Tibial nerve (tissue), 4 donors: ENCODE data around the gene ZNF431. TPM values are rescaled to one million over a fixed set of nuclear protein-coding genes. Genes with fewer than 3 reads are reported as not detected.

Experiments used
- DNase-seq, 2 donors: peaks; one replicate each; pipeline ENCODE4 v3.0.0-alpha.2; 2019; ENCODE audit warnings: low spot score in 2 of 2
- H3K27ac ChIP-seq, 4 donors: fragments of 200-600 bp; sonication (generic) in 3 of 4; one replicate each; pipeline ENCODE4 v1.5.1; 2017 to 2019; ENCODE audit warnings: mild to moderate bottlenecking in 1 of 4
- H3K27me3 ChIP-seq, 2 donors: fragments of 200-600 bp; sonication (generic) in 1 of 2; one replicate each; pipeline versions ENCODE4 v1.5.1 to v1.6.0; 2017 to 2019
- H3K36me3 ChIP-seq, 3 donors: fragments of 200-600 bp; sonication (generic); one replicate each; pipeline ENCODE4 v1.5.1; 2018 to 2019
- H3K4me1 ChIP-seq, 4 donors: fragments of 200-600 bp; sonication (generic) in 3 of 4; one replicate each; pipeline ENCODE4 v1.5.1; 2017 to 2019
- H3K4me3 ChIP-seq, 4 donors: fragments of 200-600 bp; sonication (generic) in 3 of 4; one replicate each; pipeline ENCODE4 v1.5.1; 2017 to 2019; ENCODE audit warnings: mild to moderate bottlenecking in 1 of 4, moderate library complexity in 1 of 4
- H3K9me3 ChIP-seq, 4 donors: fragments of 200-600 bp; sonication (generic) in 3 of 4; one replicate each; pipeline ENCODE4 v1.5.1; 2017 to 2019
- EP300 ChIP-seq, 2 donors: sonication (generic); formaldehyde crosslinking; IDR thresholded peaks; one replicate each; pipeline ENCODE4 v1.6.1; 2017; ENCODE audit warnings: antibody characterized with exemption in 2 of 2, mild to moderate bottlenecking in 1 of 2
- POLR2A ChIP-seq, 2 donors: fragments of 450-650 bp; IDR thresholded peaks; one replicate each; pipeline ENCODE4 v1.6.1; 2017; ENCODE audit warnings: antibody characterized with exemption in 2 of 2, mild to moderate bottlenecking in 2 of 2, moderate library complexity in 2 of 2
- WGBS, 2 donors: methylation state at CpG; one replicate each; pipeline ENCODE4 v1.1.5; 2018; 5-methylcytosine and 5-hydroxymethylcytosine counted together
- total RNA-seq, 4 donors: library from RNA; depleted of rRNA; stranded (reverse); fragments of >200 nt; gene quantifications; one replicate each; pipeline ENCODE4 v1.1.0, GENCODE V29; 2016
- TF ChIP-seq, protein P1 (sequence below), 5 experiments: fragments of 200-600 bp in 3 of 5; fragments of 450-650 bp in 2 of 5; sonication (generic) in 3 of 5; IDR thresholded peaks; one replicate each; pipeline ENCODE4 v1.5.1; 2016 to 2019; ENCODE audit warnings: antibody characterized with exemption in 5 of 5, mild to moderate bottlenecking in 3 of 5, moderate library complexity in 2 of 5

The ZNF431 gene
- total RNA-seq, 4 donors from 2014 or later = 5.9 to 20.4 (median 15.6) TPM

DNA sequence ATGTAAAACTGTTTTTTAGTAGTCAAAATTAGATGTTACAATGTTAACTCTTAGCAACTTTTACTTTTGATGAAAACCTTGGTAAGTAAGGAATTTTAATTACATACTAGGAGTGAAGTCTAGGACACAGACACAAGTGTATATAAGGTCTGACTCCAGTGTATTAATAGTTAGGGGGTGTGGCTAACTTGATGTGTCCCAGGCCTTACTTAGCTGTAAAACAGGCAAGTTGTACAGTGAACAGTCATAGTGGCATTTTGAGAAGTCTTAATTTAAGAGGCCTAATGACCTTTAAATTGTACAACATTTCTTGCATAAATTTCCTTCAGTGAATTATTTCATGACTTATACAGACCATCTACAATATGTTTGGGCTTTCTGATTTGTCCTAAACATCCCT lies 6.8 kb downstream of the ZNF431 start:
- no peak for DNase-seq
- Histone ChIP-seq H3K4me1 (no peaks in the 10 kb centered on the region), H3K36me3 (peaks cover 0 to 98% (median 3%) of the 10 kb centered on the region in 3 donors), H3K27ac (no peak overlapping the region), H3K27me3 (no peaks in the 10 kb centered on the region), H3K4me3 (no peak overlapping the region), H3K9me3 (no peaks in the 10 kb centered on the region)
- TF ChIP-seq EP300 (IDR thresholded peaks at IDR 0.05) (no peak), POLR2A (IDR thresholded peaks at IDR 0.05) (no peak)
- TF ChIP-seq, protein P1, sequence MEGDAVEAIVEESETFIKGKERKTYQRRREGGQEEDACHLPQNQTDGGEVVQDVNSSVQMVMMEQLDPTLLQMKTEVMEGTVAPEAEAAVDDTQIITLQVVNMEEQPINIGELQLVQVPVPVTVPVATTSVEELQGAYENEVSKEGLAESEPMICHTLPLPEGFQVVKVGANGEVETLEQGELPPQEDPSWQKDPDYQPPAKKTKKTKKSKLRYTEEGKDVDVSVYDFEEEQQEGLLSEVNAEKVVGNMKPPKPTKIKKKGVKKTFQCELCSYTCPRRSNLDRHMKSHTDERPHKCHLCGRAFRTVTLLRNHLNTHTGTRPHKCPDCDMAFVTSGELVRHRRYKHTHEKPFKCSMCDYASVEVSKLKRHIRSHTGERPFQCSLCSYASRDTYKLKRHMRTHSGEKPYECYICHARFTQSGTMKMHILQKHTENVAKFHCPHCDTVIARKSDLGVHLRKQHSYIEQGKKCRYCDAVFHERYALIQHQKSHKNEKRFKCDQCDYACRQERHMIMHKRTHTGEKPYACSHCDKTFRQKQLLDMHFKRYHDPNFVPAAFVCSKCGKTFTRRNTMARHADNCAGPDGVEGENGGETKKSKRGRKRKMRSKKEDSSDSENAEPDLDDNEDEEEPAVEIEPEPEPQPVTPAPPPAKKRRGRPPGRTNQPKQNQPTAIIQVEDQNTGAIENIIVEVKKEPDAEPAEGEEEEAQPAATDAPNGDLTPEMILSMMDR (IDR thresholded peaks at IDR 0.05) = no peak

- TF ChIP-seq EP300 (IDR thresholded peaks at IDR 0.05) (no peak), POLR2A (IDR thresholded peaks at IDR 0.05) (no peak)
- TF ChIP-seq, protein P1 (IDR thresholded peaks at IDR 0.05) = no peak
- Histone ChIP-seq H3K27me3 (no peaks in the 10 kb centered on the region), H3K4me1 (no peaks in the 10 kb centered on the region), H3K27ac (no peak overlapping the region), H3K4me3 (no peak overlapping the region), H3K36me3 (peaks cover 0 to 90% (median 3%) of the 10 kb centered on the region in 3 donors), H3K9me3 (no peaks in the 10 kb centered on the region)
- WGBS, 2 donors = 98 to 99% methylated on average over 6 of the region's 6 CpGs
- DNase-seq = no peak
These were observed 8.0 kb downstream of the ZNF431 start for GRCh38 chr19:21149877-21150276.

DNA sequence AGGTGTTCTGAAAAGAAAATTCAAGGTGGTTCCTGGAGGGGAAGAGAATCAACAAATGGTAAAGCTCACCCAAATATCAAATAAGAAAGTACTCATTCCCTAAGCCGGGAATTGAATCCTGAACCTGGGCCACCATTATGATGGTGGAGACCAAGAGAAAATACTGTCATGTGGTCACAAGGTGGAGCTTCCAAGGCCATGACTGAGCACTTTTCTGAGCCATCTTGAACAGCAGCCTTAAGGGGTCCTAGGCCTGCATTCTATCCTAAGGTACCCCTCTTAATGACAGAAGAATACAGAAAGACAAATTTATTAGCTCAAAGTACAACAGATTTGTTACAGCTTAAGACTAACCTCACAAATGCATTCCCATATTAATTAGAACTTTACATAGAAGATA lies 9.6 kb downstream of the ZNF431 start:
- Histone ChIP-seq H3K36me3 (peaks cover 0 to 85% (median 3%) of the 10 kb centered on the region in 3 donors), H3K27me3 (no peaks in the 10 kb centered on the region), H3K4me3 (no peak overlapping the region), H3K4me1 (no peaks in the 10 kb centered on the region), H3K27ac (no peak overlapping the region), H3K9me3 (no peaks in the 10 kb centered on the region)
- no peak for DNase-seq
- 100% methylated on average over 1 of the region's 1 CpG for WGBS, 2 donors
- TF ChIP-seq, protein P1 (IDR thresholded peaks at IDR 0.05) = no peak
- TF ChIP-seq EP300 (IDR thresholded peaks at IDR 0.05) (no peak), POLR2A (IDR thresholded peaks at IDR 0.05) (no peak)

GRCh38 chr19:21158523-21159135 lies 16.8 kb downstream of the ZNF431 start:
- H3K36me3 ChIP-seq = peaks cover 0 to 59% (median 0%) of the 10 kb centered on the region in 3 donors
- H3K4me1 ChIP-seq = peaks cover 0 to 4% (median 0%) of the 10 kb centered on the region in 4 donors
- peaks cover 0 to 6% (median 0%) of the 10 kb centered on the region in 4 donors for H3K9me3 ChIP-seq
- H3K27me3 ChIP-seq = no peaks in the 10 kb centered on the region
- TF ChIP-seq POLR2A (IDR thresholded peaks at IDR 0.05) (no peak), EP300 (IDR thresholded peaks at IDR 0.05) (no peak)
- TF ChIP-seq, protein P1 (IDR thresholded peaks at IDR 0.05) = no peak
- WGBS, 2 donors = 59 to 64% methylated on average over 1 of the region's 1 CpG
- DNase-seq = no peak
- H3K27ac ChIP-seq = no peak overlapping the region
- no peak overlapping the region for H3K4me3 ChIP-seq

DNA sequence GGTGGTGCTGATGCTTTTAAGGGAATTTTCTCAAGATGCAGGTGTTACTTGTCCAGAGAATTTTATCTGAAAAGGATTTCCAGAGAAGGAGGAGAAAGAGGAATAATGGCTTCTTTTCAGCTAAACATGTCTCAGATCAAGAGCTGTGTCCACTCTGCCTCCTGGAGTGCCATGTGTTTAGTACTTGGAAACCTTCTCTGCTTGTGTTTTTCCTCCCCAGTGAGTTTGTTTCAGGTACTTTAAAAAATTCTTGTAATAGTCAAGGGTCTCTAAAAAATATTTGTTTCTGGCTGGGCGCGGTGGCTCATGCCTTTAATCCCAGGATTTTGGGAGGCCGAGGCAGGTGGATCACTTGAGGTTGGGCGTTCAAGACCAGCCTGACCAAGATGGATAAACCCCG lies 22.7 kb downstream of the ZNF431 start:
- Histone ChIP-seq H3K9me3 (no peaks in the 10 kb centered on the region), H3K27me3 (no peaks in the 10 kb centered on the region), H3K36me3 (peaks cover 0 to 71% (median 0%) of the 10 kb centered on the region in 3 donors), H3K4me1 (no peaks in the 10 kb centered on the region), H3K27ac (no peak overlapping the region), H3K4me3 (no peak overlapping the region)
- TF ChIP-seq, protein P1 (IDR thresholded peaks at IDR 0.05) = no peak
- TF ChIP-seq POLR2A (IDR thresholded peaks at IDR 0.05) = no peak
- TF ChIP-seq EP300 (IDR thresholded peaks at IDR 0.05) = no peak
- WGBS, 2 donors = 96 to 99% methylated on average over 5 of the region's 5 CpGs
- no peak for DNase-seq
